ENCODE results near the gene USP48. TPM values are rescaled to one million over a fixed set of nuclear protein-coding genes. Genes with fewer than 3 reads are reported as not detected.

The USP48 gene
- polyA plus RNA-seq, 2 of the 4 experiments (the other 2 are of a cell fraction) = 22.8 to 27.4 TPM

- ATAC-seq (no peak), DNase-seq (ENCODE audit: low read depth in 1 of 2, low spot score in 1 of 2) (no peak), FAIRE-seq (no peak)
- WGBS (ENCODE audit: missing lambda C conversion rate) = 93% methylated on average over 6 of the region's 6 CpGs
- TF ChIP-seq EHF (CRISPR knock-in tag; IDR thresholded peaks at IDR 0.05) = no peak
- TF ChIP-seq FOXS1 (CRISPR knock-in tag; IDR thresholded peaks at IDR 0.05) = no peak
- no peak for TF ChIP-seq SMC3 (IDR thresholded peaks at IDR 0.05)
- TF ChIP-seq KDM1A (IDR thresholded peaks at IDR 0.05; ENCODE audit: low read depth) = peak; percentile 45; the same call in 1 of the 2 replicates
- no peak for TF ChIP-seq BHLHE40 (IDR thresholded peaks at IDR 0.05; ENCODE audit: low read depth, low read length)
- no peak for TF ChIP-seq HOXB5 (CRISPR knock-in tag; IDR thresholded peaks at IDR 0.05)
- TF ChIP-seq HOXB13 (CRISPR knock-in tag; IDR thresholded peaks at IDR 0.05; ENCODE audit: low read depth) = no peak
- ChIA-PET CTCF (no interaction called here), POLR2A (no interaction called here)
- Histone ChIP-seq H3K27ac (no peak overlapping the region), H3K4me2 (no peak overlapping the region), H3K9me3 (no peaks in the 10 kb centered on the region), H3K4me1 (peaks cover 41% of the 10 kb centered on the region), H3K4me3 (no peak overlapping the region)
These were observed 128.7 kb downstream of the USP48 start for GRCh38 chr1:21654209-21654608.

GRCh38 chr1:21653744-21654100, 129.2 kb downstream of the USP48 start:
- no peak for FAIRE-seq
- ATAC-seq = 0 out of 6 replicates have a peak, but pooled peaks have one; percentile 12 to 30
- Histone ChIP-seq H3K27ac (no peak overlapping the region; a peak in 1 of 6 replicates), H3K4me1 (peaks cover 40% of the 10 kb centered on the region), H3K9me3 (no peaks in the 10 kb centered on the region), H3K4me2 (no peak overlapping the region), H3K4me3 (no peak overlapping the region)
- TF ChIP-seq MAX (IDR thresholded peaks at IDR 0.05) (no peak), NFE2L2 (conservative IDR thresholded peaks at IDR 0.05; ENCODE audit: low read length) (no peak), CHD4 (IDR thresholded peaks at IDR 0.05; ENCODE audit: borderline replicate concordance) (no peak), USF2 (IDR thresholded peaks at IDR 0.05) (no peak), NR3C1 (IDR thresholded peaks at IDR 0.05) (no peak), KDM5A (IDR thresholded peaks at IDR 0.05) (no peak), KDM1A (IDR thresholded peaks at IDR 0.05; ENCODE audit: low read depth) (no peak), ZSCAN20 (CRISPR knock-in tag; IDR thresholded peaks at IDR 0.05) (no peak), JUNB (IDR thresholded peaks at IDR 0.05) (no peak), BHLHE40 (IDR thresholded peaks at IDR 0.05; ENCODE audit: low read depth, low read length) (no peak), CEBPB (IDR thresholded peaks at IDR 0.05) (no peak), NPAS2 (CRISPR knock-in tag; IDR thresholded peaks at IDR 0.05; ENCODE audit: borderline replicate concordance) (no peak)
- ChIA-PET POLR2A (no interaction called here), CTCF (no interaction called here)
- WGBS (ENCODE audit: missing lambda C conversion rate) = no CpG with 5 or more reads among the region's 6 CpGs
- no peak for DNase-seq (ENCODE audit: low read depth in 1 of 2, low spot score in 1 of 2)

GRCh38 chr1:21652937-21653743, 129.8 kb downstream of the USP48 start:
- H3K27ac ChIP-seq = peak overlapping the region; percentile 24 to 94; a peak in 3 of 6 replicates
- DNase-seq (ENCODE audit: low read depth in 1 of 2, low spot score in 1 of 2) (no peak), FAIRE-seq (no peak), ATAC-seq (peak; percentile 23 to 42; a peak in 3 of 6 replicates)
- POLR2A ChIA-PET = no interaction called here
- peak overlapping the region; percentile 33; the same call in 1 of the 3 replicates for H3K4me2 ChIP-seq
- CTCF ChIA-PET = interaction anchor here (0.6 to 0.7 kb wide), 2 partner anchors 73 to 266 kb away, joined by 3 read pairs; no protein-coding TSS in a partner anchor
- no peak for TF ChIP-seq CEBPB (IDR thresholded peaks at IDR 0.05)
- no peak for TF ChIP-seq NPAS2 (CRISPR knock-in tag; IDR thresholded peaks at IDR 0.05; ENCODE audit: borderline replicate concordance)
- TF ChIP-seq CBX2 (IDR thresholded peaks at IDR 0.05; ENCODE audit: borderline replicate concordance, low read depth) = no peak
- no peak for TF ChIP-seq SREBF2 (IDR thresholded peaks at IDR 0.05)
- no peak for TF ChIP-seq POLR2AphosphoS2 (conservative IDR thresholded peaks at IDR 0.05; ENCODE audit: low read length)
- TF ChIP-seq FOSL2 (IDR thresholded peaks at IDR 0.05) = no peak
- TF ChIP-seq FOSL2 (CRISPR knock-in tag; IDR thresholded peaks at IDR 0.05) = no peak
- TF ChIP-seq MAX (IDR thresholded peaks at IDR 0.05) = no peak
- no peak for TF ChIP-seq PBX3 (IDR thresholded peaks at IDR 0.05)
- no peak for TF ChIP-seq MAZ (IDR thresholded peaks at IDR 0.05; ENCODE audit: borderline replicate concordance, low read depth, low read length)
- TF ChIP-seq CHD4 (IDR thresholded peaks at IDR 0.05; ENCODE audit: borderline replicate concordance) = no peak
- TF ChIP-seq PHF8 (IDR thresholded peaks at IDR 0.05; ENCODE audit: borderline replicate concordance, low read depth) = no peak
- no peak for TF ChIP-seq USF2 (IDR thresholded peaks at IDR 0.05)
- no peak for TF ChIP-seq NR3C1 (IDR thresholded peaks at IDR 0.05)
- no peak for TF ChIP-seq FOXS1 (CRISPR knock-in tag; IDR thresholded peaks at IDR 0.05)
- no peak for TF ChIP-seq MAFK (IDR thresholded peaks at IDR 0.05; ENCODE audit: partially characterized antibody)
- H3K4me3 ChIP-seq = no peak overlapping the region
- H3K9me3 ChIP-seq = no peaks in the 10 kb centered on the region
- peaks cover 40% of the 10 kb centered on the region for H3K4me1 ChIP-seq
- WGBS (ENCODE audit: missing lambda C conversion rate) = 66% methylated on average over 9 of the region's 10 CpGs
